Fibroblast of pulmonary artery (primary cell): Measurements from ENCODE around the gene PBRM1.

Experiments used
- DNase-seq: peaks from one replicate; pipeline ENCODE4 v3.0.0-alpha.2; 2010; ENCODE audit warnings: low read depth
- H3K4me3 ChIP-seq: replicated peaks from 2 replicates; pipeline ENCODE4 v1.5.1; 2011; ENCODE audit warnings: low read depth, mild to moderate bottlenecking, control low read depth, low read length, moderate library complexity
- CTCF ChIP-seq: IDR thresholded peaks from 2 replicates; pipeline ENCODE4 v1.5.1; 2011; ENCODE audit warnings: mild to moderate bottlenecking, control low read depth, low read length, inconsistent platforms; ENCODE audit errors: missing control alignments

The PBRM1 gene

GRCh38 chr3:52519445-52520140, 166.1 kb downstream of the PBRM1 start:
- DNase-seq = no peak
- TF ChIP-seq CTCF = no peak
- no peak overlapping the region for H3K4me3 ChIP-seq

GRCh38 chr3:52518723-52519444, 166.8 kb downstream of the PBRM1 start:
- H3K4me3 ChIP-seq = peak overlapping the region; percentile 21
- no peak for TF ChIP-seq CTCF
- peak; percentile 16 for DNase-seq

- no peak overlapping the region for H3K4me3 ChIP-seq
- TF ChIP-seq CTCF = no peak
- DNase-seq = no peak
These were observed 167.7 kb downstream of the PBRM1 start for GRCh38 chr3:52517796-52518722.

DNA sequence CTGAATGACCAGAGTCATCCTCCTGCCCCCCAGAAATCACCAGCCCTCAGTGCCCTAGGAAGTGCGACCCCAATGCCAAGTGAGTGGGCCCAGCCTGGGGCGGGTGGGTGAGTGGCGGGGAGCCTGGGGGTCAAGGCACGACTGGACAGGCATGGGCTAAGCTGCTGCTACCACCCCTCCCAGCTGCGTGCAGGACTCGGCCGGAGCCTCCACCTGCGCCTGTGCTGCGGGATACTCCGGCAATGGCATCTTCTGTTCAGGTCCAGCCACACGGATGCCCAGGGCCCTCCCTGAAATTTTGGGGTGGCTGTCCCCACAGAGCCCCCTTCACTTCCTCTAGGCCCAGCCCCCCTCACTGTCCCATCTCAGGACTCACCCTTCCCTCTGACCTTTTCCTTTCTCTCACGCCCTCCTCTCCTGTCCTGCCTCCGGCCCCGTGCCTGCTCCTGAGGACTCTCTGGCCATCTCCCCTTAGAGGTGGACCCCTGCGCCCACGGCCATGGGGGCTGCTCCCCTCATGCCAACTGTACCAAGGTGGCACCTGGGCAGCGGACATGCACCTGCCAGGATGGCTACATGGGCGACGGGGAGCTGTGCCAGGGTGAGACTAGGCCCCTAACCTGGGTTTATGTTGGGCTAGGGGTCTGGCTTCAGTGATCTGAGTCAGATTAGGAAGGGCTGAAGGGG, 169.1 kb downstream of the PBRM1 start:
- H3K4me3 ChIP-seq = no peak overlapping the region
- TF ChIP-seq CTCF = no peak
- DNase-seq = no peak

- TF ChIP-seq CTCF = no peak
- no peak overlapping the region for H3K4me3 ChIP-seq
- no peak for DNase-seq
These were observed 170.5 kb downstream of the PBRM1 start for GRCh38 chr3:52515192-52515591.

- no peak for TF ChIP-seq CTCF
- no peak overlapping the region for H3K4me3 ChIP-seq
- DNase-seq = no peak
These were observed 171.1 kb downstream of the PBRM1 start for GRCh38 chr3:52514576-52514975.
